ENCODE results near the gene CAMTA2. TPM values are rescaled to one million over a fixed set of nuclear protein-coding genes. Genes with fewer than 3 reads are reported as not detected.
A peak's percentile ranks its signal among the peaks of the same experiment; 100 is the strongest.

The CAMTA2 gene, protein sequence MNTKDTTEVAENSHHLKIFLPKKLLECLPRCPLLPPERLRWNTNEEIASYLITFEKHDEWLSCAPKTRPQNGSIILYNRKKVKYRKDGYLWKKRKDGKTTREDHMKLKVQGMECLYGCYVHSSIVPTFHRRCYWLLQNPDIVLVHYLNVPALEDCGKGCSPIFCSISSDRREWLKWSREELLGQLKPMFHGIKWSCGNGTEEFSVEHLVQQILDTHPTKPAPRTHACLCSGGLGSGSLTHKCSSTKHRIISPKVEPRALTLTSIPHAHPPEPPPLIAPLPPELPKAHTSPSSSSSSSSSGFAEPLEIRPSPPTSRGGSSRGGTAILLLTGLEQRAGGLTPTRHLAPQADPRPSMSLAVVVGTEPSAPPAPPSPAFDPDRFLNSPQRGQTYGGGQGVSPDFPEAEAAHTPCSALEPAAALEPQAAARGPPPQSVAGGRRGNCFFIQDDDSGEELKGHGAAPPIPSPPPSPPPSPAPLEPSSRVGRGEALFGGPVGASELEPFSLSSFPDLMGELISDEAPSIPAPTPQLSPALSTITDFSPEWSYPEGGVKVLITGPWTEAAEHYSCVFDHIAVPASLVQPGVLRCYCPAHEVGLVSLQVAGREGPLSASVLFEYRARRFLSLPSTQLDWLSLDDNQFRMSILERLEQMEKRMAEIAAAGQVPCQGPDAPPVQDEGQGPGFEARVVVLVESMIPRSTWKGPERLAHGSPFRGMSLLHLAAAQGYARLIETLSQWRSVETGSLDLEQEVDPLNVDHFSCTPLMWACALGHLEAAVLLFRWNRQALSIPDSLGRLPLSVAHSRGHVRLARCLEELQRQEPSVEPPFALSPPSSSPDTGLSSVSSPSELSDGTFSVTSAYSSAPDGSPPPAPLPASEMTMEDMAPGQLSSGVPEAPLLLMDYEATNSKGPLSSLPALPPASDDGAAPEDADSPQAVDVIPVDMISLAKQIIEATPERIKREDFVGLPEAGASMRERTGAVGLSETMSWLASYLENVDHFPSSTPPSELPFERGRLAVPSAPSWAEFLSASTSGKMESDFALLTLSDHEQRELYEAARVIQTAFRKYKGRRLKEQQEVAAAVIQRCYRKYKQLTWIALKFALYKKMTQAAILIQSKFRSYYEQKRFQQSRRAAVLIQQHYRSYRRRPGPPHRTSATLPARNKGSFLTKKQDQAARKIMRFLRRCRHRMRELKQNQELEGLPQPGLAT
- 42.3 TPM for total RNA-seq (ENCODE audit: unreplicated experiment)
- long read RNA-seq, partial matches to known transcripts, result 4 of 4 reads
- long read RNA-seq, other reads (novel, unspliced or antisense), result 0 of 4 reads

DNA sequence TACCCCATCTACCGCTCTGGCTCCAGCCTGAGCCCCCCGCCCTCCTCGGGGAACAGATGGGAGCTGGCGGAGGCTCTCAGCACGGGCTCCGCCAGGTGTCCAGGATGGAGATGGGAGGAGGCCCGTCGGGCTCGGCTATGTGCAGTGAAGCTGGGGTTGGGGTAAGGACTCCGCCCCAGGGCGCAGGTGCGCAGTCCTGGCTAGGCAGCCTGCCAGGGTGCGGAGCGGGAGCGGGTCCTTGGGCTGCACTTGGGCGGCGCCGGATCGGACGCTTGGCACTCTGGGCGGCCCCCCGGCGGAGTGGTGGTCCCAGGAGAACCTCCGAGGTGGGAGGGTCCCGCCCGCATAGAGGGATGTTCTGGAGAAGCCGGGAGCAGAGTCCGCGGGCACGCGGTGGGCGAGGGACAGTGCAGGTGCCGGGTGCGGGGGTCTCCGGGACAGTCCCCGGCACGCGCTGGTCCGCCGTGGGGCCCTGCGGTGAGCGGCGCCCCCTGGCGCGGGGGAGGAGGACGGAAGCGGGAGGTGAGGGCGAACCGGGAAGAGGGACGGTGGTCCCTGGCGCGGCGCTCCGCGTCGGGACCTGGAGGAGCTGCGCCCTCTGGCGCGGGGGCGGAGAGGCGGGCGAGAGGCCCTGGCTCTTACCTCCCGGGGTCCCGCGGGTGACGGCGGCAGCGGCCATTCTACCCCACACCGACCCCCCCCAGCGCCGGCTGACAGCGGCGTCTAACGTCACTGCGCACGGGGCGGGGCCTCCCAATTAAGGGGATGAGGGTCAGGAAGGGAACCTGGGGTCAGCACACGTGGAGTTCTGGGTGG lies at the start of gene CAMTA2:
TSS of gene CAMTA2 (minus strand) at position 725 of the 816 bp plus-strand sequence. CDS start 1,453 bp downstream, outside the sequence.
- Mint-ChIP-seq H3K27me3 (ENCODE audit: unreplicated experiment) (peaks cover 20% of the 10 kb centered on the region), H3K4me1 (ENCODE audit: unreplicated experiment) (peaks cover 27% of the 10 kb centered on the region), H3K36me3 (ENCODE audit: low read depth, unreplicated experiment) (peaks cover 24% of the 10 kb centered on the region), H3K9me3 (ENCODE audit: unreplicated experiment) (no peaks in the 10 kb centered on the region), H3K27ac (ENCODE audit: unreplicated experiment) (no peak within 1 kb of the TSS), H3K4me3 (ENCODE audit: unreplicated experiment) (peak within 1 kb of the TSS; percentile 88)
- peak; percentile 79 for DNase-seq (ENCODE audit: low spot score)
- TF ChIP-seq CTCF (IDR thresholded peaks at IDR 0.05; ENCODE audit: unreplicated experiment), result peak; percentile 82

- peaks cover 3% of the 10 kb centered on the region for H3K4me1 Mint-ChIP-seq (ENCODE audit: unreplicated experiment)
Observed at GRCh38 chr17:5035315-5035714, 47.8 kb upstream of the CAMTA2 start, which contains the start of gene SLC52A1. TSS of gene SLC52A1 (minus strand) at chr17:5035426. CDS start at chr17:5034606, 820 bp downstream.

GRCh38 chr17:5034651-5035050 lies 47.2 kb upstream of the CAMTA2 start:
- Mint-ChIP-seq H3K27ac (ENCODE audit: unreplicated experiment) (no peak overlapping the region), H3K4me1 (ENCODE audit: unreplicated experiment) (peaks cover 3% of the 10 kb centered on the region), H3K27me3 (ENCODE audit: unreplicated experiment) (peaks cover 7% of the 10 kb centered on the region), H3K4me3 (ENCODE audit: unreplicated experiment) (no peak overlapping the region), H3K36me3 (ENCODE audit: low read depth, unreplicated experiment) (no peaks in the 10 kb centered on the region), H3K9me3 (ENCODE audit: unreplicated experiment) (no peaks in the 10 kb centered on the region)
- no peak for DNase-seq (ENCODE audit: low spot score)
- no peak for TF ChIP-seq CTCF (IDR thresholded peaks at IDR 0.05; ENCODE audit: unreplicated experiment)

More at GRCh38 chr17:5035315-5035714, 47.8 kb upstream of the CAMTA2 start, which contains the start of gene SLC52A1:
- Mint-ChIP-seq H3K36me3 (ENCODE audit: low read depth, unreplicated experiment) (no peaks in the 10 kb centered on the region), H3K9me3 (ENCODE audit: unreplicated experiment) (no peaks in the 10 kb centered on the region), H3K4me3 (ENCODE audit: unreplicated experiment) (no peak within 1 kb of the TSS), H3K27ac (ENCODE audit: unreplicated experiment) (no peak within 1 kb of the TSS), H3K27me3 (ENCODE audit: unreplicated experiment) (peaks cover 7% of the 10 kb centered on the region)
- TF ChIP-seq CTCF (IDR thresholded peaks at IDR 0.05; ENCODE audit: unreplicated experiment), result no peak
- DNase-seq (ENCODE audit: low spot score), result no peak

- Mint-ChIP-seq H3K27ac (ENCODE audit: unreplicated experiment) (no peak overlapping the region), H3K4me3 (ENCODE audit: unreplicated experiment) (no peak overlapping the region), H3K27me3 (ENCODE audit: unreplicated experiment) (peaks cover 7% of the 10 kb centered on the region), H3K4me1 (ENCODE audit: unreplicated experiment) (peaks cover 3% of the 10 kb centered on the region), H3K9me3 (ENCODE audit: unreplicated experiment) (no peaks in the 10 kb centered on the region), H3K36me3 (ENCODE audit: low read depth, unreplicated experiment) (no peaks in the 10 kb centered on the region)
- DNase-seq (ENCODE audit: low spot score), result no peak
- TF ChIP-seq CTCF (IDR thresholded peaks at IDR 0.05; ENCODE audit: unreplicated experiment), result no peak
Observed at GRCh38 chr17:5034063-5034462, 46.6 kb upstream of the CAMTA2 start.

Measured in endothelial cell (in vitro differentiated cells).